ENCODE data around the gene CHADL.

The CHADL gene

GRCh38 chr22:41256254-41257253 is 15.8 kb upstream of the CHADL start:
- no peak for DNase-seq (ENCODE audit: low read depth)

- DNase-seq (ENCODE audit: low read depth): no peak
Observed at GRCh38 chr22:41254230-41254629, 13.5 kb upstream of the CHADL start.

GRCh38 chr22:41252365-41252764 is 11.6 kb upstream of the CHADL start:
- no peak for DNase-seq (ENCODE audit: low read depth)

- DNase-seq (ENCODE audit: low read depth): no peak
Observed at GRCh38 chr22:41250127-41250526, 9.4 kb upstream of the CHADL start.

- DNase-seq (ENCODE audit: low read depth): no peak
Observed at GRCh38 chr22:41249442-41249841, 8.7 kb upstream of the CHADL start.

- no peak for DNase-seq (ENCODE audit: low read depth)
Observed at GRCh38 chr22:41248758-41249157, 8.0 kb upstream of the CHADL start.

GRCh38 chr22:41248314-41248713 is 7.6 kb upstream of the CHADL start:
- DNase-seq (ENCODE audit: low read depth): no peak

- DNase-seq (ENCODE audit: low read depth): no peak
Observed at GRCh38 chr22:41247703-41248102, 7.0 kb upstream of the CHADL start.

GRCh38 chr22:41245917-41246499 is 5.3 kb upstream of the CHADL start:
- no peak for DNase-seq (ENCODE audit: low read depth)

GRCh38 chr22:41243361-41243760 is 2.6 kb upstream of the CHADL start:
- no peak for DNase-seq (ENCODE audit: low read depth)

GRCh38 chr22:41242396-41243117 is 1.8 kb upstream of the CHADL start:
- DNase-seq (ENCODE audit: low read depth): no peak

- no peak for DNase-seq (ENCODE audit: low read depth)
Observed at GRCh38 chr22:41241133-41241676, 474 bp upstream of the CHADL start.

GRCh38 chr22:41239443-41240128 is 1.1 kb downstream of the CHADL start:
- DNase-seq (ENCODE audit: low read depth): no peak

GRCh38 chr22:41238570-41239442 is 1.9 kb downstream of the CHADL start:
- no peak for DNase-seq (ENCODE audit: low read depth)

GRCh38 chr22:41237707-41238569 is 2.8 kb downstream of the CHADL start:
- peak; percentile 26 for DNase-seq (ENCODE audit: low read depth)

- no peak for DNase-seq (ENCODE audit: low read depth)
Observed at GRCh38 chr22:41237036-41237706, 3.6 kb downstream of the CHADL start.

- no peak for DNase-seq (ENCODE audit: low read depth)
Observed at GRCh38 chr22:41234815-41235695, 5.7 kb downstream of the CHADL start.

GRCh38 chr22:41231369-41231768 is 9.4 kb downstream of the CHADL start:
- no peak for DNase-seq (ENCODE audit: low read depth)
